WERI-Rb-1 (cell line): ENCODE results near the gene ZAP70.

Experiments
- DNase-seq: peaks from one replicate; pipeline ENCODE4 v3.0.0-alpha.2; 2020
- H3K27ac ChIP-seq: fragments of 250-450 bp; sonication (Bioruptor Pico); 2 replicates; pipeline ENCODE4 v1.5.1; 2020; ENCODE audit warnings: mild to moderate bottlenecking, moderate library complexity
- H3K27me3 ChIP-seq: fragments of 250-450 bp; sonication (Bioruptor Pico); 2 replicates; pipeline ENCODE4 v1.5.1; 2021; ENCODE audit warnings: mild to moderate bottlenecking, low read depth, moderate library complexity; ENCODE audit not compliant: insufficient read depth, severe bottlenecking
- H3K36me3 ChIP-seq: fragments of 250-450 bp; sonication (Bioruptor Pico); 2 replicates; pipeline ENCODE4 v1.5.1; 2020; ENCODE audit warnings: mild to moderate bottlenecking, moderate library complexity
- H3K4me3 ChIP-seq: 2 replicates; pipeline ENCODE4 v1.5.1; 2011; ENCODE audit warnings: low read depth, mild to moderate bottlenecking, control low read depth, low read length
- H3K9me3 ChIP-seq: fragments of 250-450 bp; sonication (Bioruptor Pico); 2 replicates; pipeline ENCODE4 v1.5.1; 2021; ENCODE audit warnings: mild to moderate bottlenecking, moderate library complexity; ENCODE audit not compliant: severe bottlenecking
- TF ChIP-seq, protein P1 (sequence below): IDR thresholded peaks from 2 replicates; pipeline ENCODE4 v1.5.1; 2011; ENCODE audit warnings: low read depth, mild to moderate bottlenecking, control low read depth, inconsistent platforms, low read length

ZAP70 gene

DNA sequence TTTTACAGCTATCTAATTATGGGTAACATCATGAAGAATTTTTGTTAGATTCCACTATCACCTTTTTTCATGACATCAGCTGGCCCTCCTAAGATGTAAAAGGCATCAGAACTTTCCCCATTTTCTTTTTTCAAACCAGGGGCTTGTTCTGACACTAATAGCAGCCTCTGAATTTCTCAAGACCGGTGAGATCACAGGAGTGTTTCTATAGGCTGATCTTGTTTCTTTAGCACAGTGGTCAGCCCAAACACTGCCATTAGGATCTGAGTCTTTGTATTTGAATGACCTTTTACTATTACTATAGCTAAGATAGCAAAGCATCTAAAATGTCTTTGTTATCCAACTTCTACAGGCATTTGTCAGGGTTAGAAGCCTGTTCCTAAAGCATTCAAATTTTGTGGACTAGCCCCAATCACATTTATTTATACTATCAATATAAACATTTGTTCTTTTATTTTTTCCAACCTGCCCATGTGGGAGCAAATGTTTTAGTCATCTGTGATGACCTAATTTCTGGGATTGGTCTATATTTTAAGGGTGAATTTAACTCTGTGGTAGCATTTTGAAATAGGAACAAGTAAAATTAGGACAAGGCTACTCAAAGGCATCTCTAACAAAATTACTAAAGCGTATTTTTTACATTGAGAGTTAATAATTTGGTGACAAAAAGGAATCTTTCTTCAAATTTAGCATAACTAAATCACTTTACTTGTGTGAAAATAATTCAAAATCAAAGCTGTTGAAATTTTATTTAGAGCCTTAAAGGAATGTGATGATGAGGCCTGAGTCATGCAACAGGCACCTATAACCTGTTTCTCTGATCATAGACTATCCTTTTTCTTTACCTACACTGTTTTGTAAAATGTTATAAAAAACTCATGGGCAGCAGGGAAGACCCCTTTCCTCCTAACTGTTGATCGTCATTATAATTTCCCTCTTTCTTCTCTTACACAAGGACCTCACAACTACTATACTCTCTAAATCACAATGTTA is 39.3 kb downstream of the ZAP70 start:
- no peaks in the 10 kb centered on the region for H3K27me3 ChIP-seq
- TF ChIP-seq, protein P1, sequence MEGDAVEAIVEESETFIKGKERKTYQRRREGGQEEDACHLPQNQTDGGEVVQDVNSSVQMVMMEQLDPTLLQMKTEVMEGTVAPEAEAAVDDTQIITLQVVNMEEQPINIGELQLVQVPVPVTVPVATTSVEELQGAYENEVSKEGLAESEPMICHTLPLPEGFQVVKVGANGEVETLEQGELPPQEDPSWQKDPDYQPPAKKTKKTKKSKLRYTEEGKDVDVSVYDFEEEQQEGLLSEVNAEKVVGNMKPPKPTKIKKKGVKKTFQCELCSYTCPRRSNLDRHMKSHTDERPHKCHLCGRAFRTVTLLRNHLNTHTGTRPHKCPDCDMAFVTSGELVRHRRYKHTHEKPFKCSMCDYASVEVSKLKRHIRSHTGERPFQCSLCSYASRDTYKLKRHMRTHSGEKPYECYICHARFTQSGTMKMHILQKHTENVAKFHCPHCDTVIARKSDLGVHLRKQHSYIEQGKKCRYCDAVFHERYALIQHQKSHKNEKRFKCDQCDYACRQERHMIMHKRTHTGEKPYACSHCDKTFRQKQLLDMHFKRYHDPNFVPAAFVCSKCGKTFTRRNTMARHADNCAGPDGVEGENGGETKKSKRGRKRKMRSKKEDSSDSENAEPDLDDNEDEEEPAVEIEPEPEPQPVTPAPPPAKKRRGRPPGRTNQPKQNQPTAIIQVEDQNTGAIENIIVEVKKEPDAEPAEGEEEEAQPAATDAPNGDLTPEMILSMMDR: no peak
- no peak for DNase-seq
- H3K4me3 ChIP-seq: no peak overlapping the region
- no peaks in the 10 kb centered on the region for H3K9me3 ChIP-seq
- H3K27ac ChIP-seq: no peak overlapping the region
- H3K36me3 ChIP-seq: peaks cover 32% of the 10 kb centered on the region

DNA sequence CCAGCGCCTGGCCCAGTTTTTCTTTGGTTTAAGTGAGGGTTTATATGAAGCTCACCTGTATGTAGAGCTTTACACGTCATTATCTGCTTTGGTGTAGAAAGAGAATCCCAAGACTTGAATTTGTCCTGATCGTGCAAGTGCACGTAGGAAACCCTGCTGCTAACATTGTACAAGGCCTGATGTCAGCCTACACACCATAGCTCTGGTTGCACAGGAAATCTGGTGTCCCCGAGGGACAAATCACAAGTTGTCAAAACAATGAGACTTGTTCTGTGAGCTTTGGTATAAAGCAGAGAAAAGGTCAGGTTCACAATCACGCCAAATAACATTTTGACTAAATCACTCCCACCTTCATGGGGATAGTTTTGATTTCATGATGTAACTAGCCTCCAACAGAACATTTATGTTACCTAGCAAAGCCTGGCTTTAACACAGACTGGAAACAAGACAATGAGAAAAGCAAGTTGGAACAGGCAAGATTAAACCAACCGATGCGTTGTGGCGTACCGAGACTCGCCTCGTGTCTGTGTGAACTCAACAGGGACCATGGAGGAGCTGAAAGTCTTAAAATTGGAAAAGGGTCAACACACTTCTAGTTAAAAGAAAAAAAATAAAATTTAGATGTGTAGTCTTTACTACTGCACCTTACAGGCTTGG is 41.4 kb downstream of the ZAP70 start:
- no peak for DNase-seq
- peaks cover 51% of the 10 kb centered on the region for H3K36me3 ChIP-seq
- H3K27me3 ChIP-seq: no peaks in the 10 kb centered on the region
- no peaks in the 10 kb centered on the region for H3K9me3 ChIP-seq
- H3K27ac ChIP-seq: no peak overlapping the region
- TF ChIP-seq, protein P1: no peak
- H3K4me3 ChIP-seq: no peak overlapping the region

DNA sequence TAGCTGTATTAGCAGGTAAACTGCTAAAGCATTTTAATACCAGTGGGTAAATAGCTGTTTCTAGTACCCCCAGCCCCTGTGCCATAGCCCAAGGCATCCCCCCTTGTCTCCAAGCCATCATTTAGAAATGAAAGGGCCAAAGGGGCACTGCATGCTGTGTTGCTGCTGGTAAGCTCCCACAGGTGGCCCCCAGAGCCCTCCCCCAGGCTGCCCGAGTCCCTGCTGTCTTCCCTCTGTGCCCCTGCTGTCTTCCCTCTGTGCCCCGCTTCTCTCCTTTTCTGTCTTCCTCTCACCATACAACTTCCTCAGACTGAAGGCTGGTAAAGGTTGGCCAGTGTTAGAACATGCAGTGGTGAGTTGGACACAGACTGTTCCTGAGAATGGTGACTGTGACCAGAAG is 42.1 kb downstream of the ZAP70 start:
- DNase-seq: no peak
- no peaks in the 10 kb centered on the region for H3K27me3 ChIP-seq
- no peak overlapping the region for H3K27ac ChIP-seq
- H3K9me3 ChIP-seq: no peaks in the 10 kb centered on the region
- TF ChIP-seq, protein P1: no peak
- H3K4me3 ChIP-seq: no peak overlapping the region
- peaks cover 58% of the 10 kb centered on the region for H3K36me3 ChIP-seq

GRCh38 chr2:97757062-97757461 is 43.7 kb downstream of the ZAP70 start:
- H3K4me3 ChIP-seq: no peak overlapping the region
- no peak for DNase-seq
- no peaks in the 10 kb centered on the region for H3K9me3 ChIP-seq
- TF ChIP-seq, protein P1: no peak
- peaks cover 64% of the 10 kb centered on the region for H3K36me3 ChIP-seq
- no peak overlapping the region for H3K27ac ChIP-seq
- no peaks in the 10 kb centered on the region for H3K27me3 ChIP-seq

- H3K27me3 ChIP-seq: no peaks in the 10 kb centered on the region
- H3K27ac ChIP-seq: no peak overlapping the region
- TF ChIP-seq, protein P1: no peak
- no peak for DNase-seq
- peaks cover 68% of the 10 kb centered on the region for H3K36me3 ChIP-seq
- no peaks in the 10 kb centered on the region for H3K9me3 ChIP-seq
- no peak overlapping the region for H3K4me3 ChIP-seq
Observed at GRCh38 chr2:97758131-97758705, 44.8 kb downstream of the ZAP70 start.
